Hematopoietic multipotent progenitor cell treated with erythropoietin and hydrocortisone succinate and interleukin-3 and kit ligand, for 4 days (in vitro differentiated cells): ENCODE measurements around the gene PDXDC1.
"Not testable (repeated sequence)": the region's sequence is repeated elsewhere in the genome, so short reads cannot be mapped to it uniquely, and the experiment has no call there.

ENCODE experiments used
- DNase-seq: peaks from one replicate; pipeline ENCODE4 v3.0.0-alpha.2; 2015

Gene PDXDC1

GRCh38 chr16:14973785-14974322 lies 972 bp upstream of the PDXDC1 start:
- not testable (repeated sequence) for DNase-seq

- peak; percentile 89 for DNase-seq
Measured at GRCh38 chr16:14974331-14974655, 533 bp upstream of the PDXDC1 start.

GRCh38 chr16:14975418-14976194 lies 780 bp downstream of the PDXDC1 start:
- peak; percentile 53 for DNase-seq

GRCh38 chr16:14976971-14977736 lies 2.3 kb downstream of the PDXDC1 start:
- DNase-seq = not testable (repeated sequence)

GRCh38 chr16:14978281-14978680 lies 3.5 kb downstream of the PDXDC1 start:
- DNase-seq = not testable (repeated sequence)

- DNase-seq = not testable (repeated sequence)
Measured at GRCh38 chr16:14978908-14979307, 4.1 kb downstream of the PDXDC1 start.

GRCh38 chr16:14981234-14981633 lies 6.4 kb downstream of the PDXDC1 start:
- DNase-seq = not testable (repeated sequence)

- DNase-seq = not testable (repeated sequence)
Measured at GRCh38 chr16:14982521-14982920, 7.7 kb downstream of the PDXDC1 start.

- DNase-seq = not testable (repeated sequence)
Measured at GRCh38 chr16:14988092-14988491, 13.3 kb downstream of the PDXDC1 start.

GRCh38 chr16:14988661-14989191 lies 13.9 kb downstream of the PDXDC1 start:
- not testable (repeated sequence) for DNase-seq

- DNase-seq = not testable (repeated sequence)
Measured at GRCh38 chr16:14989291-14990281, 14.8 kb downstream of the PDXDC1 start.

- DNase-seq = not testable (repeated sequence)
Measured at GRCh38 chr16:14993277-14994151, 18.7 kb downstream of the PDXDC1 start.

GRCh38 chr16:14996702-14997101 lies 21.9 kb downstream of the PDXDC1 start:
- peak; percentile 18 for DNase-seq

GRCh38 chr16:14998300-14998699 lies 23.5 kb downstream of the PDXDC1 start:
- not testable (repeated sequence) for DNase-seq

- DNase-seq = not testable (repeated sequence)
Measured at GRCh38 chr16:14999845-15000244, 25.0 kb downstream of the PDXDC1 start.

- DNase-seq = not testable (repeated sequence)
Measured at GRCh38 chr16:15002448-15002847, 27.6 kb downstream of the PDXDC1 start.

GRCh38 chr16:15005357-15006132 lies 30.7 kb downstream of the PDXDC1 start:
- not testable (repeated sequence) for DNase-seq

GRCh38 chr16:15008647-15009046 lies 33.8 kb downstream of the PDXDC1 start:
- DNase-seq = not testable (repeated sequence)

GRCh38 chr16:15012941-15013340 lies 38.1 kb downstream of the PDXDC1 start:
- DNase-seq = not testable (repeated sequence)

- not testable (repeated sequence) for DNase-seq
Measured at GRCh38 chr16:15015671-15016070, 40.8 kb downstream of the PDXDC1 start.
